ENCODE results near the gene ATAD1. TPM values are rescaled to one million over a fixed set of nuclear protein-coding genes. Genes with fewer than 3 reads are reported as not detected.
"Not testable (repeated sequence)": the region's sequence is repeated elsewhere in the genome, so short reads cannot be mapped to it uniquely, and the experiment has no call there.

ATAD1 gene
- total RNA-seq, 2 donors from 2014 or later, result 9.6 to 16.9 TPM

DNA sequence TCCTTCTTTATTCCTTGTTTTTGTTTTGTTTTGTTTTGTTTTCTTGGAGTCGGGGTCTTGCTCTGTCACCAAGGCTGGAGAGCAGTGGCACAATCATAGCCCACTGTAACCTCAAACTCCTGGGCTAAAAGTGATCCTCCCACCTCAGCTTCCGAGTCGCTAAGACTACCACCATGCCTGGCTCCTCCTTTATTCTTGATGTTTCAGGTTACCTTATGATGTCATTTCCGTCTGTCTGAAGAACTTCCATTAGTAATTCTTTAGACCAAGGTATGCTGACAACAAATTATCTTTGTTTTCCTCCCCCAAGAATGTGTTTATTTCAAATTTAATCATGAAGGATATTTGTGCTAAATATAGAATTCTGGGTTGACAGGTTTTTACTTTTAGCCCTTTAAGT, 18.1 kb upstream of the ATAD1 start:
- H3K4me1 ChIP-seq, result no peaks in the 10 kb centered on the region
- H3K9me3 ChIP-seq, result no peaks in the 10 kb centered on the region
- H3K36me3 ChIP-seq (replicated peaks in 1 of 2; ENCODE audit: insufficient read depth in 1 of 2, low read depth in 2 of 2), result no peaks in the 10 kb centered on the region
- 93 to 94% methylated on average over 4 of the region's 4 CpGs for WGBS, 2 donors
- intact Hi-C loops (cut with DNase I), result no loop called here
- no peak overlapping the region for H3K27ac ChIP-seq
- DNase-seq, result no peak
- TF ChIP-seq, protein P1, sequence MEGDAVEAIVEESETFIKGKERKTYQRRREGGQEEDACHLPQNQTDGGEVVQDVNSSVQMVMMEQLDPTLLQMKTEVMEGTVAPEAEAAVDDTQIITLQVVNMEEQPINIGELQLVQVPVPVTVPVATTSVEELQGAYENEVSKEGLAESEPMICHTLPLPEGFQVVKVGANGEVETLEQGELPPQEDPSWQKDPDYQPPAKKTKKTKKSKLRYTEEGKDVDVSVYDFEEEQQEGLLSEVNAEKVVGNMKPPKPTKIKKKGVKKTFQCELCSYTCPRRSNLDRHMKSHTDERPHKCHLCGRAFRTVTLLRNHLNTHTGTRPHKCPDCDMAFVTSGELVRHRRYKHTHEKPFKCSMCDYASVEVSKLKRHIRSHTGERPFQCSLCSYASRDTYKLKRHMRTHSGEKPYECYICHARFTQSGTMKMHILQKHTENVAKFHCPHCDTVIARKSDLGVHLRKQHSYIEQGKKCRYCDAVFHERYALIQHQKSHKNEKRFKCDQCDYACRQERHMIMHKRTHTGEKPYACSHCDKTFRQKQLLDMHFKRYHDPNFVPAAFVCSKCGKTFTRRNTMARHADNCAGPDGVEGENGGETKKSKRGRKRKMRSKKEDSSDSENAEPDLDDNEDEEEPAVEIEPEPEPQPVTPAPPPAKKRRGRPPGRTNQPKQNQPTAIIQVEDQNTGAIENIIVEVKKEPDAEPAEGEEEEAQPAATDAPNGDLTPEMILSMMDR (IDR thresholded peaks at IDR 0.05), result no peak
- no peak for TF ChIP-seq POLR2A (IDR thresholded peaks at IDR 0.05)
- H3K4me3 ChIP-seq, result no peak overlapping the region
- no peak for ATAC-seq
- no peaks in the 10 kb centered on the region for H3K27me3 ChIP-seq

- ATAC-seq (no peak), DNase-seq (no peak)
- intact Hi-C loops (cut with DNase I), result no loop called here
- TF ChIP-seq POLR2A (IDR thresholded peaks at IDR 0.05), result no peak
- TF ChIP-seq, protein P1 (IDR thresholded peaks at IDR 0.05), result no peak
- Histone ChIP-seq H3K36me3 (replicated peaks in 1 of 2; ENCODE audit: insufficient read depth in 1 of 2, low read depth in 2 of 2) (no peaks in the 10 kb centered on the region), H3K4me1 (no peaks in the 10 kb centered on the region), H3K27me3 (no peaks in the 10 kb centered on the region), H3K9me3 (no peaks in the 10 kb centered on the region), H3K27ac (no peak overlapping the region), H3K4me3 (no peak overlapping the region)
Measured at GRCh38 chr10:87829986-87830729, 12.1 kb upstream of the ATAD1 start.

DNA sequence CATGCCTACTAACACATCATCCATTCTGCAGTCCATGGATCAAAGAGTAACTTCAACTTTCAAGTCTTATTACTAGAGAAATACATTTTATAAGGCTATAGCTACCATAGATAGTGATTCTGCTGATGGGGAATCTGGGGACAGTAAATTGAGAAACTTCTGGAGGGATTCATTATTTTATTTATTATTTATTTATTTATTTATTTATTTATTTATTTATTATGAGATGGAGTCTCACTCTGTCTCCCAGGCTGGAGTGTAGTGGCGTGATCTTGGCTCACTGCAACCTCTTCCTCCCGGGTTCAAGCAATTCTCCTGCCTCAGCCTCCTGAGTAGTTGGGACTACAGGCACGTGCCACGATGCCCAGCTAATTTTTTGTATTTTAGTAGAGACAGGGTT, 11.0 kb upstream of the ATAD1 start:
- H3K9me3 ChIP-seq; DNase-seq; H3K36me3 ChIP-seq (replicated peaks in 1 of 2; ENCODE audit: insufficient read depth in 1 of 2, low read depth in 2 of 2); intact Hi-C loops (cut with DNase I); H3K4me1 ChIP-seq; ATAC-seq; H3K27ac ChIP-seq; H3K27me3 ChIP-seq; H3K4me3 ChIP-seq: not testable (repeated sequence)
- 84 to 97% methylated on average over 4 of the region's 4 CpGs for WGBS, 2 donors

DNA sequence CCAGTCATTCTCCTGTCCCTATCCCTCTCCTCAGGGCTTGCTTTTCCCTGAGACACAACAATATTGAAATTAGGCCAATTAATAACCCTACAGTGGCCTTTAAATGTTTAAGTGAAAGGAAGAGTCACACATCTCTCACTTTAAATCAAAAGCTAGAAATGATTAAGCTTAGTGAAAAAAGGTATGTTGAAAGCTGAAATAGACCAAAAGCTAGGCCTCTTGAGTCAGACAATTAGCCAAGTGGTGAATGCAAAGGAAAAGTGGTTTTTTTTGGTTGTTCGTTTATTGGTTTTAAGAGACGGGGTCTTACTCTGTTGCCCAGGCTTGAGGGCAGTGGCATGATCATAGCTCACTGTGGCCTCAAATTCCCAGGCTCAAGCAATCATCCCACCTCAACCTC, 9.7 kb upstream of the ATAD1 start:
- Histone ChIP-seq H3K4me1 (no peaks in the 10 kb centered on the region), H3K4me3 (no peak overlapping the region), H3K27me3 (no peaks in the 10 kb centered on the region), H3K9me3 (no peaks in the 10 kb centered on the region), H3K36me3 (replicated peaks in 1 of 2; ENCODE audit: insufficient read depth in 1 of 2, low read depth in 2 of 2) (no peaks in the 10 kb centered on the region), H3K27ac (no peak overlapping the region)
- intact Hi-C loops (cut with DNase I), result no loop called here
- ATAC-seq (no peak), DNase-seq (no peak)
- WGBS, 2 donors, result 60 to 94% methylated on average over 2 of the region's 2 CpGs
- TF ChIP-seq, protein P1 (IDR thresholded peaks at IDR 0.05), result no peak
- no peak for TF ChIP-seq POLR2A (IDR thresholded peaks at IDR 0.05)

GRCh38 chr10:87826653-87827052, 8.6 kb upstream of the ATAD1 start:
- Histone ChIP-seq H3K27ac (no peak overlapping the region), H3K9me3 (no peaks in the 10 kb centered on the region), H3K4me1 (no peaks in the 10 kb centered on the region), H3K36me3 (replicated peaks in 1 of 2; ENCODE audit: insufficient read depth in 1 of 2, low read depth in 2 of 2) (no peaks in the 10 kb centered on the region), H3K27me3 (no peaks in the 10 kb centered on the region), H3K4me3 (no peak overlapping the region)
- ATAC-seq (no peak), DNase-seq (no peak)
- TF ChIP-seq, protein P1 (IDR thresholded peaks at IDR 0.05), result no peak
- no peak for TF ChIP-seq POLR2A (IDR thresholded peaks at IDR 0.05)
- intact Hi-C loops (cut with DNase I), result no loop called here
